GM19023 (cell line): Measurements from ENCODE around the gene ERICH2.
"Not testable (repeated sequence)": the region's sequence is repeated elsewhere in the genome, so short reads cannot be mapped to it uniquely, and the experiment has no call there.

Experiments used
- ATAC-seq: cut with Tn5 transposase; IDR thresholded peaks from one replicate; pipeline ENCODE4 v1.9.1; 2021; ENCODE audit warnings: mild to moderate bottlenecking, moderate library complexity; ENCODE audit not compliant: unreplicated experiment

Gene ERICH2, protein sequence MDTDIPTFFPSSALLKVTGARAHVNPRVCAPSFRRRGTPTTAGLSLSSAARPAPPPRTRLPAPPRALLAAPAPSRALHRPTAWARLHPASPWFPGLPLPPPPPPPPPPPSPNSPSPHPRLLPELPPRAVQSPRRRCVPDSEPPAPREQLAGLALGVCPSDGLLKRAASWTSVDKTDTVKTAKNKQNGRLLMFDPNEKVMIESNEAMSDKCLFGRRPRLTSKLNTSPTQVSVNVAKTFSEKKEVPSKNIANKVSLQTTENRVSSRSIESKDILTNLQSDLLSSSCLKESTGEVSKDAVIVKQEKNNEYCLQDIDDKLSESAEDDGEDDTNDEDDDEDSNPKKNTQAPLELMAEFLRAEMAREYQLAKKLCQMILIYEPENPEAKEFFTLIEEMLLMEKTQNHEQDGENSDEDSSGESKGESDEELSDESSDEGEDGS

DNA sequence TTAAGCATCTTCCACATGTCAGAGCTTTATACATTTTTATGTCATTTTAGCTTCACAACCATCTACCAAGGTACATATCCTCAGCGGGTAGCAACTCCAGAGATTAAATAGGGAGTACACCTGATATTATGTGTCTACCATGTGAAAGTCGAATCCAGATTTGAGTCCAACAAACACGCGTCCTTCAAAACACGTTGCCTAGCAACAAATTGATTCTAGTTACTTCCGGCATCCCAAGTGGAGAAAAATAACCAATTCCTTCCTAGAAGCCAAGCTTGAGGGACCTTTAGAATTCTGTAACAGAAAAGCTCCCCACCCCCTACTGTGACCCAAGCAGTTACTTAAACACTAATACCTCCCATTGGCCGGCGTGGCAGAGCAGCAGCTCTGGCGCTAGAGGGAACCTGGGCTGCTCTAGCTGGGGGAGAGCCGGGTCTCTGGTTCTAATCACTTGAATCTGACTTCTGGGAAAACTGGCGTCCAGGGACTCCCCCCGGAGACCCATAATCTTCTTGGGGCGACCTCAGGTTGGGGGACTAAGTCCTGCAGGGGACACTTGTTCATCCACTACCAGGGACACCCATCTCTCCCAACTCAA lies at the start of gene ERICH2:
Gene ERICH2, plus strand, starts transcription at position 371 of the 598 bp plus-strand sequence. CDS start 304 bp downstream, outside the sequence.
- peak; percentile 50 for ATAC-seq

DNA sequence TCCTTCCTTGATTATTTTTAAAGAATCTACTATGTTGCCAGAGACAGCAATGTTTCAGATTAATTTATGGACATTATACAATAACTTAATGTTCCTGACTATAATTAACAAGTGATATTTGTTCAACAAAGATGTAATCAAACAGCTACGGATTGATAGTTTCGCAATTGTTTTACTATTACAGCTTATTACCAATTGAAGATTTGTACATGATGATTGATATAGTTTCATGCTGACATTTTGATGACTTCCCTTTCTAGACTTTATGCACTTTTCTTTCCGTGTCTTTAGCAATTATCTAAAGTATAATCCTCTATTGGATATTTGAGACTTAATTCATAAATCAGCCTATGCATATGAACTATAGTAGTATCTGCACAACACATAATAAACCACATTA lies 48.5 kb upstream of the ERICH2 start:
- ATAC-seq, result no peak

DNA sequence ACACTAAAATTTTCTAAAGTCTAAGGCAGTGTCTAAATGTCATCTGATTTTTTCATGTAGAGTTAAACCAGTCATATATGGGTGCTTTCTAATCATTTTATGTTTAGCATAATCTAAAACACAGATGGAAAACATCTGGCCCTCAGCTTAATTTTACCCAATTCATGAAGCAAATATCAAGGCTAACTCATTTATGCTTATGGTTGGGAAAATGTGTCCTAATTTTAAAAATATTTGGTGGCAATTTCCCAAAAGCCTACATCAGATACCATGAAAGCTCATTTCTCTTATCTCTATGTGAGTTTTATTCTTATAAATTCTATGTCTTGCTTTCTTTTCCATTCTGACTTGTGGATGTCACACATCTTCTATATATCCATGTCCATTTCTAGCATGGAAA lies 47.9 kb upstream of the ERICH2 start:
- no peak for ATAC-seq

DNA sequence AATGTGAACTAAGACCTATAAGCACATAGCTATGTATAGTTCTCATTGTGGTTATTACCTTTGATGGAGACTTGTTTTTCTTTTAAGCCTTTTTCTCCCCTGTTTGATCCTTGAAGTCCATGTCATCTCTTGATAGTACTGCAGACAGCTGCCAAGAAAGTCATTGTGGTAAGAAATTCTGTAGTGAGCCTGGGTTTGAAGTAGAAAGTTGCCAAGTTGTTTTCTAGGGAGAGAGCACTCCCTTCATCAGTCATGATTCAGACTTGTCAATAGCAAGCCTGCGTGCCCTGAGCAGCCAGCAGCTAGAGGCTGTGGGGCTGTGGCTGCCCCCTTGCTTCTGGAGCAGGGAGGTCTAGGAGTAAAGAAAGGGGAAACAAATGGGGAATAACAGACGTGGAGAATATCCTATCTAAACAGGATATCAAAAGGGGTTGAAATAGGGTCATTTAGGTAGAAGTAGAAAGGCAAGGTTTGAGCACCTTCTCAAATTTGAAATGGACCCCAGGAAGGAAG lies 46.7 kb upstream of the ERICH2 start:
- no peak for ATAC-seq

DNA sequence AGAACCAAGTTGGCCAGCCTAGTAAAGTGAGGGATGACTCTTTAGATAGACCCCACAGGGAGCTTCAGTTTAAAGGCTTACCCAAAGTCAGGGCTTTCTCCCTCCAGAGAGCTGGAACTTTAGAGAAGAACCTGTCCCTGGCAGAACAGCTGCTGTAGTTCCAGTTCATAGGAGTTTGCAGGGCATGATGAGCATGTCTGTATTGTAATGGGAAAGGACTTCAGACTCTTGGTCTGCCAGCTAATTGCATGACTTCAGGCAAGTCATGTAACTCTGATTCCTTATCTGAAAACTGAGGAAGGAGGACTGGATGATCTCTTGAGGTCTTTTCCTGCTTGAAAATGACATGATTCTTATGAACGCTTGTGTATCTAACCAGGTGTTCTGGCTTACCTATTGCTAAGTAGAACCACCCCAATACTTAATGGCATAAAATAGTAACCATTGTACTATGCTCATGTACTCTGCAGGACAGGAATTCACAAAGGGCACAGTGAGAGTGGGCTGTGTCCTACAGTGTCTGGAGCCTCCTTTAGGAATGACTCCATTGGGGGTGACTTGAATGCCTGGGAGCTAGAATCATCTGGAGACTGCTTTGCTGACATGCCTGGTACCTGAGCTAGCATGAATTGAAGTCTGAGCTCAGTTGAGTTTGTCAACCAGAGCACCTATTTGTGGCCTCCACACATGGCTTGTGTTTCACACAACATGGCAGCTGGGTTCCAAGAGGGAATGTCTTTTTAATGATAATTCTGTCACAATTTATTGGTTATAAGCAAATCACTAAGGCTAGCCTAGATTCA lies 36.2 kb upstream of the ERICH2 start:
- no peak for ATAC-seq

DNA sequence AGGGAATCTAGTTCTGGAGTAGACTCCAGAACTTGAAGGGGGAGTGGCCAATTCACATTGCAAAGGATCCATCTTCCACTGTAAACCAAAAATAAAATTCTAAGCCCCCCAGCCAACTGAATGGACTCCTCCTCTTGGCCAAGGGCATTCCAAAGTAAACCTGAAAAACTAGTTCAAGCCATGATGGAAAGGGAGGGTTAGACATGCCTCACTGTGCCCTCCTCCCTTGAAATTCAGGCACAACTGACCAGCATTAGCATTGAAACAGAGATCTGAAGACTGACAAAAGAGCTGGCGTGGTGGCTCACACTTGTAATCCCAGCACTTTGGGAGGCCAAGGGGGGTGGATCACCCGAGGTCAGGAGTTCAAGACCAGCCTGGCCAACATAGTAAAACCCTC lies 35.6 kb upstream of the ERICH2 start:
- not testable (repeated sequence) for ATAC-seq

DNA sequence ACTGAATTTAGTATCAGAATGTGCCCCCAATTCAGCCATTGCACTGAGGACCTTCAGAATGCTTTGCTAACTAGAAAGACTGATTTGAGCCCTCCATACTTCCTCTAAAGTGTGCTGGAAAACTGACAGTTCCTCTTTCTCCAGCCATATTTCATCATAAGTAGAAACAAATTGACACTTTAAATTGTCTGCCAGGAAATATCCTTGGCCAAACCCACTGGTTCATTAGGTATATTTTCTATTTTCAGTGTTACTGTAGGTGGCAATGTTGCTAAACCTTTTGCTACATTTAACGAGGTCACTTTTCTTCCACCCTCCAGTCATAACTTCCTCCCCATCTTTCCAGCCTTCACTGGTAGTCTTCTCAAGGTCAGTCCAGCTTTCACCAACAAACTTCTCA lies 33.5 kb upstream of the ERICH2 start:
- ATAC-seq, result no peak

DNA sequence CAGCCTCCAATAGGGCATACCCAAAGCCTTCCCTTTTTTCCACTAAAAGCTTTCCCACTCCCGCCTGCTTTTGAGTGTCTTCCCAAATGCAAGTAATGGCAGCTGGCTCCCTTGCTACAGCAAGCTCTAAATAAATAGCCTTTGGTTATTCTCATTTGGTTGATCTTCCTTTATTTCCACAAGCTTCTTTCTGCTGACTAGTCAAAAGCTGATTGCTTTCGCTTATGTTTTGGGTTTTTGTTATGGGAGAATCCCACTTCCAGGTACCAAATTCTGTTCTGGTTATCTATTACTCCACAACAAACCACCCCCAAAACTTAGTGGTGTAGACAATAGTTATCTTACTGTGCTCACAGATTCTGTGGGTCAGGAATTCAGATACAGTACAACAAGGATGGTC lies 32.8 kb upstream of the ERICH2 start:
- ATAC-seq, result no peak

DNA sequence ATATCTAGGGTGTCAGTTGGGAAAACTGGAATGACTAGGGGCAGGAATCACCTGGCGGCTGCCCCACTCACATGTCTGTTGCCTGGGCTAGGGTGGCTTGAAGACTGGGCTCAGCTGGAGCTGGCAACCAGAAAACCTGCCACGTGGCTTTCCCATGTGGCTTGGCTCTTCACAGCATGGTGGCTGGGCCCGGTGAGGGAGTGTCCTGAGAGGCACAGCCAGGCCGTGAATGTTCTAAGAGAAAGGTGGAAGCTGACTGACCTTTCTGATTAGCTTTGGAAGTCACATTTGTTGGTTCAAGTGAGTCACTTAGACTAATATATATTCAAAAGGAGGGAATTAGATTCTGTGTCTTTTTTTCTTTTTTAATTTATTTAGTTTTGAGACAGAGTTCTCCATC lies 32.4 kb upstream of the ERICH2 start:
- ATAC-seq, result no peak

DNA sequence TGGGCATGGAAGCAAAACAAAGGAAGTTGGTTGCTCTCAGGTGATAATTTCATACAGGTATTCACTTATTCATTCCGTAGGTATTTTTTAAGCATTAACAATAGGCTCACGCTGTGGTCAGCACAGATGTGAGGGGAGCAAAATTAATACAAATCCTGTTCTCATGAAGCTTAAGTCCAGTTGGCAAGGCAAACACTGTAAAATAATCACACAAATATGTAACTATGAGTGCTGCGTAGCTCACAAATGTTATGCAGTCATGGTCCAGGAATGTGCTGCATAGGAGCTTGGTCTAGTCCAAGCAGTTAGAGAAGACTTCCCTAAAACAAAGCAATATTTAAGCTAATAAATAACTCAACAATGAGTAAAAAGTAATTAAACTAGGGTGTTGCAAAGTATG lies 31.1 kb upstream of the ERICH2 start:
- ATAC-seq, result no peak

DNA sequence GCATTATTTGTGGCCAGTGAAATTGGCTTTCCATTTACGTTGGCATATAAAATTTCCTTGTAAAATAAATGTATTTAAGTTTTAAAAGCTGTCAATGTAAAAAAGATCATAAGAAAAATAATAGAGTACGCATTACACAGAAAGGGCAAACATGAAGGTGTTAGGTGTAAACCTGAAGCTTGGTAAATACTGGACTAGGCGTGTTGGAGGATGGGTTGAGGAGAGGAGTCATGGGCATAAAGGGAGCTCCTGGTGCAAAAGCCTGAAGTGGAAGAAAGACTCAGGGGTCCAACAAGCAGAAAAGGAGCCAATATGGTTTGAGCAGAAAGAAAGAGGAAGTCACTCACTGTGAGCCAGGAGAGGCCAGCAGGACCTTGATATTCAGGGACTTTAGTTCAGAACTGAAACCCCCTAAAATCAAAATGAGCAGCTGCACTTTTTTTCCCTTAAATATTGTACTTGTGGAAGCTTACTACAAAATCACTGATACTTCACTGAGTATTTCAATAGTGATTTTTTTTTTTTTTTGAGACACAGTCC lies 30.6 kb upstream of the ERICH2 start:
- no peak for ATAC-seq

DNA sequence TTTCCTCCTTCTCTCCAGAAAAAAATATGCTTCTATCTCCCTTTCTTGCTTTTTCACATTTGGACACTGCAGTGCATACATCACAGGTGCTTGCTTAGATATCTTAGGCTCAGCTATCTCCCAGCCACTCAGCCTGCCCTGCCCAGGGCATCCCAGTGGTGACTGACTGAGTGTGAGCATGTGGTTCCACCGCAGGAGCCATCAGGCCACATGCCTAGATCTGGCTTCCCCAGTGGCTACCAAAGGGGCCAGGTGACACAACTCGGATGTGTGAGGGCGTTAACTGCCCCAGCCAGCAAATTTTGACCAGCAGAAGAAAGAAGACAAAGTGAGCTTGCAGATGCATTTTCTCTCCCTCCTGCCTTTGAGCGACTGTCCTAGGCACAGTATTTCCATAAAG lies 29.5 kb upstream of the ERICH2 start:
- ATAC-seq, result no peak

DNA sequence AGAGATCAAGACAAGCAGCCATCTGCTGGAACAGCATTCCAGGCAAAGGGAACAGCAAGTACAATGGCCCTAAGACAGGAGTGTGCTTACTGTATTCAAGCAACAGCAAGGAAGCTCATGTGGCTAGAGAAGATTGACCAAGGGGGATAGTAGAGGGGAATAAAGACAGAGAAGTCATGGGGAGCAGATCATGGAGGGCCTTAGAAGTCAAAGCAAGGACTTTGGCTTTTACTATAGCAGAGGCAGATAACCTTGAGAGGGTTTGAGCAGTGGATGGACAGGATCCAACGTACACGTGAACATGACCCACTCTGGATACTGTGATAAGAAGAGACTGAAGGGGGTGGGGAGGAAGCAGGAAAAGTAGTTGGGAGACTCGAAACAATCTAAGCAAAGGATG lies 28.2 kb upstream of the ERICH2 start:
- ATAC-seq, result no peak

DNA sequence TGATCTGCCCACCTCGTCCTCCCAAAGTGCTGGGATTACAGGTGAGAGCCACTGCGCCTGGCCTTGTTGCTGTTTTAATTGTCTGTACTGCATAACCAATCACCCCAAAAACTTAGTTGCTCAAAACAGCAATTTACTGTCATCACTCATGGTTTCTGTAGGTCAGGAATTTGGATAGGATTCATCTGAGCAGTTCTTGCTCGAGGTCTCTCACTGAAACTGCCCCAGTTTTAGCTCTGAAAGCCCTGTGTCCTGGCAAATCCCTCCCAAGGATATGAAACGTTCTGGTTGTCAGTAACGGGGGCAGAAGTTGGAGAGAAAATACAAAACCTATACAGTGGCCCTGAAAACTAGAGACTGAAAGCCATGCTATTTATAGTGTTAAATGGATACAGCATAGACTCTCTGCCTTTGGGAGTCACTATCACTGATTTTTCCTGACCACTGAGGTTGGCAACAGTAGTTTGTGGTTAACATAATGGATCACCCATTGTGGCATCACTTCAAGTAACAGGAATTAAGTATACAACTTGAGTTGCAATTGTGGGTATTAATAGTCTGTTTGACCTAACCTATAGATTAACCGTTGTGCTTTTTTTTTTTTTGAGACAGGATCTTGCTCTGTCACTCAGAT lies 27.2 kb upstream of the ERICH2 start:
- no peak for ATAC-seq

DNA sequence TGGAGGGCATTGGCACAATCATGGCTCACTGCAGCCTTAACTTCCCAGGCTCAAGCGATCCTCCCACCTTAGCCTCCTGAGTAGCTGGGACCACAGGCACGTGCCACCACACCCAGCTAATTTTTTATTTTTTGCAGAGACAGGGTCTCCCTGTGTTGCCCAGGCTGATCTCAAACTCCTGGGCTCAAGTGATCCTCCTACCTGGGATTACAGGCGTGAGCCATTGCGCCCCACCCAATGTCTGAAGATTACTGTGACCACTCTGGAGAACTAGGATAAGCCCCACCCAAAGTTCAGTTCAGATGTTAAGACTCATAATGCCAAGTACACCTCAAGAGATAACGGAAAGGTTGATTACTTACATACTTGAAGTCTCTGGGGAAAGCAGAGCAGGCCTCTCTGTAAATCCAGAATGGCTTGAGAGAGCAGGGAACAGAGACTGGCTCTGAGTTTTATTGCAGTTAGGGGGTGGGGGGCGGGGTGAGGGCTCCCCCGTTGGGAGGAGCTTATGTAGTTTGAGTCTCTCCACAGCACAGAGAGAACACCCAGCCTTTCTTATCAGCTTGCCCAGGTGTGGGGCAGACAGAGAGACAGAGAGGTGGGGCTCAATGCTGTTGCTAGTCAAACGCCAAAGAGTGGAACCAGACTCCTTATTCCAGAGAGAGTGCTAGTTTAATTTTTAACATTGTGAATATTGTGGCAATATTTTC lies 26.5 kb upstream of the ERICH2 start:
- ATAC-seq, result no peak

DNA sequence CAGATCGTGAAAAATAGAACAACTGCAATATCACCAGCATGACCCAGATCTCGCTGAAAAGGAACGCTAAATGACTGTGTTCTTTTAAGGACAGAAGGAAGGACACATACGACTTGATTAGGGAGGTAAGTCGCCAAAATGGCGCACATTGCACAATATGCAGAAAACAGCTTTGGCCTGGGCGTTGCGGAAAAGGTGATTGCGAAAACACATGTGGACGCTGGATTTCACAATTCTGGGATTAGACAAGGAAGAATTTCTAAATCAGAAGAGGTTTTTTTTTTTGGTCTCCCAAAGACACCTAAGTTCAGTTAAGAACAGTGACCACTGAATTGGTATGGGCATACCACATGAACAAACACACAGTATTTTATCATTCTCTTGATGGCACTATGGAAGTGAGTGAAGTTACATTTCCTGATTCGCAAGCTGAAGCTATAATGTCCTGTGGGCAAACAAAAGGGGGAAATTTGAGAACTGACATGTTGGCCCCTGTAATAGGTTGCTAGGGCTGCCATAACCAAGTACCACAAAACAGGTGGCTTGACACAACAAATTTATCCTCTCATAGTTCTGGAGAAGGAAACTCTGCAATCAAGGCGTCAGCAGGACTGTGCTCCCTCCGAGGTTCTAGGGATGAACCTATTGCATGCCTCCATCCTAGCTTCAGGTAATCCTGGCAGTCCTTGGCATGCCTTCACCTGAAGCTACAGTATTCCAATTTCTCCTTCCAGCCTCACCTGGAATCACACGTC lies 25.8 kb upstream of the ERICH2 start:
- ATAC-seq, result no peak

DNA sequence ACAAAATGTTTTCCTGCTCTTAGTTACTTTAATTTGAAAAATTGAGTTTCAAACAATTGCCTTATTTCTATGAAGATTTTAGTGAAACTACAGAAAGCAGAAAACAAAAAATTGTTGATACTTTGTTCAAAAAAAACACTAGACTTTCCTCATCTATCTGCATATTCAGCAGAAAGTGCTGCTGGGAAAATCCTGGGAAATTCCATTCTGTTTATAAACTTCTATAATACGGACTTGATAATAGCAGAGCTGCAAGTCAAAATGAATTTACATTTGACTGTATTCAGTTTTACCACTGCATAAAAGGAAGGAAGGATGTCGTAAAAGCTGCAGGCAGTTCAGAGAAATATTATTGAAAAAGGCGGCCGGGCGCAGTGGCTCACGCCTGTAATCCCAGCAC lies 24.9 kb upstream of the ERICH2 start:
- no peak for ATAC-seq

DNA sequence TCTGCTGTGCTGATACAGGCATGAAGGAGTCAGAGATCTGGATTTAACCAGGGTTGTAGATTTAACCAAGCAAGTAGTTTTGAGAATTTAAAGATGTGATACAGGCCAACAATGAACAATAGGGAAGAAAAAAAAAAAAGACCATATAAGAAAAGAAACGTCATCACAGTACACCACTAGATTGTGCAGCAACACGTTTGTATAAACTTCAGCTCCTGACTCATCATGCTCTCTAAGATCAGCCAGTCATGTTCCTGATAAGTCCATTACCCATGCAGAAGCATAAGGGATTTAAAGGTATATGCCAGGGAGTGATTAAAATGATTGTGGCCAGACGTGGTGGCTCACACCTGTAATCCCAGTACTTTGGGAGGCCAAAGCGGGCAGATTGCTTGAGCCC lies 22.3 kb upstream of the ERICH2 start:
- no peak for ATAC-seq

DNA sequence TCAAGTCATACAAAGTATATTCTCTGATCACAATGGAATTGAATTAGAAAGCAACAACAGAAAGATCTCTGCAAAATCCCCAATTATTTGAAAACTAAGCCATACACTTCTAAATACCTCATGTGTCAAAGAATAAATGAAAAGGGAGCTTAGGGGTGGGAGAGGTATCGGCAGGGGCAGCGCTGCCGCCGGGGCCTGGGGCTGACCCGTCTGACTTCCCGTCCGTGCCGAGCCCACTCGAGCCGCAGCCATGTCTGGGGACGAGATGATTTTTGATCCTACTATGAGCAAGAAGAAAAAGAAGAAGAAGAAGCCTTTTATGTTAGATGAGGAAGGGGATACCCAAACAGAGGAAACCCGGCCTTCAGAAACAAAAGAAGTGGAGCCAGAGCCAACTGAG lies 18.6 kb upstream of the ERICH2 start:
- ATAC-seq, result not testable (repeated sequence)
